SK-N-MC (cell line): ENCODE results near the gene EXD3.

Source experiments
- EZH2 ChIP-seq: fragments of 200-600 bp; sonication (generic); IDR thresholded peaks from one replicate; pipeline ENCODE4 v1.6.1; 2017; ENCODE audit warnings: antibody characterized with exemption
- FOXP2 ChIP-seq: optimal IDR thresholded peaks from 2 replicates; pipeline ENCODE3; 2011; ENCODE audit warnings: mild to moderate bottlenecking, moderate library complexity; ENCODE audit not compliant: insufficient read depth; ENCODE audit errors: extremely low read length, control extremely low read depth
- POLR2AphosphoS5 ChIP-seq: IDR thresholded peaks from 2 replicates; pipeline ENCODE4 v1.6.1; 2012; ENCODE audit warnings: mild to moderate bottlenecking, low read depth, low read length, borderline replicate concordance

DNA sequence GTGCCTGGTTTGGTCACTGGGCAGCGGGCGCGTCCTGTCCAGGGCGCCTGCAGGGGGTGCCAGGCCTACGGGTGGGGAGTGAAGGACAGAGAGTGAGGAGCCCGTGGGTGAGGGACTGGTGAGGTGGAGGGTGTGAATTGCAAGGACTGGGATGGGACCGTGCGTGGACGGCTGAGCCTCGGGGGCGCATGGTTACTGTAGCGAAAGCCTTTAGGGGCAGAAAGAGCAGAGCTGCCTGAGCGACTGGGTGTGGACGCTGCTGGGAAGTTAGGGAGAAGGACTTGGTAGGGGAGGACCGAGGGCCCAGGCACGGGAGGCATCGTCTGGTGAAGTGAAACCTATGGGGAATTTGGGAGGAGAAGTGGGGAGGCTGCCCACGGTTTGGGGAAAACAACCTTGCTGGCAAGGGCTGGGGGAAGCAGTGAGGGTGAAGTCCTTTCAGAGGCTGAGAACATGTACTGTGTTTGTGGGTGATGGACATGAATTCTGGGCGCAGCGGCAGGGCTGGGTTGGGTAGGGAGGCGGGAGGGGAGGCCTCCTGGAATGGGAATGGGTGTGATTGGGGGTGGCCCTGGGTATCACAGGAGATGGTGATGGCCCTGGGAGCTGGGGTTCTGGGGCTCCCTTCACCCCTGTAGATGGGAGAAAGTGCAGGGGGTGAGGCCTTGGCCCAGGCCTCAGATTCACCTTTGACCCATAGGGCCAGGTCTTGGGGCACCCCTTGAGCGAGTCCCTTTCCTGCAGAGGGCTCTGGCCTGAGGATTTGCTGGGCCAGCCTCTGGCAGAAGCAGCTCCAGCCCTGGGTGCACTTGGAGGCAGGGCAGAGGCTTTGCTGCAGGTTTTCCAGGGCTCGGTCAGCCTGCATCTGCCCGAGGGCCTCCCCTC lies 147.1 kb downstream of the EXD3 start:
- TF ChIP-seq POLR2AphosphoS5, result no peak
- no peak for TF ChIP-seq EZH2
- no peak for TF ChIP-seq FOXP2
